ENCODE data around the gene APOL3.

DNA sequence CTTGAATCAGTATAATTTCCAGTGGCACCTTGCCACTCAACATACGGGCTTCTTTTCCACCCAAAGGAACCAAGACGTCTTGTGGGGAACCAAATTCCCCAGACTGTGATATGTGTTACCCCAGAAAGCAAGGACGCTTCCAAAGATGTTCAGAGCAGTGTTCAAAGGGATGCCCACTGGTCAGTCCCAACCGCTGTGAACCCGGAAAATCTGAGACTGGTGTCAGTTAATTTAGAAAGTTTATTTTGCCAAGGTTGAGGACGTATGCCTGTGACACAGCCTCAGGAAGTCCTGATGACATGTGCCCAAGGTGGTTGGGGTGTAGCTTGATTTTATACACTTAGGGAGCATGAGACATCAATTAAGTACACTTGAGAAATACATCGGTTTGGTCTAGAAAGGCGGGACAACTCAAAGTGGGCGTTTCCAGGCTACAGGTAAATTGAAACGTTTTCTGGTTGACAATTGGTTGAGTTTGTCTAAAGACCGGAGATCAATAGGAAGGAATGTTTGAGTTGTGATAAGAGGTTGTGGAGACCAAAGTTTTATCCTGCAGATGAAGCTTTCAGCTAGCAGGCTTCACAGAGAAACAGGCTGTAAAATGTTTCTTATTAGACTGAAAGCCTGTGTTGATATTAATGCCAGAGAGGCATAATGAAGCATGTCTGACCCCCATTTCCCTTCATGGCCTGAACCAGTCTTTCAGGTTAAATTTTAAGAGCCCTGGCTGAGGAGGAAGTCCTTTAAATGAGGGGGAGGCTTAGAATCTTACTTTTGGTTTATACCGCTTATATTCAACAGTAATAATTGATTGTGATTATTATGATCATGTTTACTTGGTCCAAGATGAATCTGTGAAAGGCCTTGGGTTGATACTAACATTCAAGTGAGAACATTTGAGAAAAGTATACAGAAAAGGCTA lies 6.8 kb downstream of the APOL3 start:
- TF ChIP-seq, protein P1, sequence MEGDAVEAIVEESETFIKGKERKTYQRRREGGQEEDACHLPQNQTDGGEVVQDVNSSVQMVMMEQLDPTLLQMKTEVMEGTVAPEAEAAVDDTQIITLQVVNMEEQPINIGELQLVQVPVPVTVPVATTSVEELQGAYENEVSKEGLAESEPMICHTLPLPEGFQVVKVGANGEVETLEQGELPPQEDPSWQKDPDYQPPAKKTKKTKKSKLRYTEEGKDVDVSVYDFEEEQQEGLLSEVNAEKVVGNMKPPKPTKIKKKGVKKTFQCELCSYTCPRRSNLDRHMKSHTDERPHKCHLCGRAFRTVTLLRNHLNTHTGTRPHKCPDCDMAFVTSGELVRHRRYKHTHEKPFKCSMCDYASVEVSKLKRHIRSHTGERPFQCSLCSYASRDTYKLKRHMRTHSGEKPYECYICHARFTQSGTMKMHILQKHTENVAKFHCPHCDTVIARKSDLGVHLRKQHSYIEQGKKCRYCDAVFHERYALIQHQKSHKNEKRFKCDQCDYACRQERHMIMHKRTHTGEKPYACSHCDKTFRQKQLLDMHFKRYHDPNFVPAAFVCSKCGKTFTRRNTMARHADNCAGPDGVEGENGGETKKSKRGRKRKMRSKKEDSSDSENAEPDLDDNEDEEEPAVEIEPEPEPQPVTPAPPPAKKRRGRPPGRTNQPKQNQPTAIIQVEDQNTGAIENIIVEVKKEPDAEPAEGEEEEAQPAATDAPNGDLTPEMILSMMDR (IDR thresholded peaks at IDR 0.05) = no peak
- TF ChIP-seq POLR2A (IDR thresholded peaks at IDR 0.05) = no peak
